GM10266 (cell line): ENCODE measurements around the gene MYO1H.
"Not testable (repeated sequence)": the region's sequence is repeated elsewhere in the genome, so short reads cannot be mapped to it uniquely, and the experiment has no call there.

ENCODE experiments used
- DNase-seq: peaks from one replicate; pipeline ENCODE4 v3.0.0; 2012; ENCODE audit errors: extremely low spot score
- TF ChIP-seq, protein P1 (sequence below): IDR thresholded peaks from 2 replicates; pipeline ENCODE4 v1.5.1; 2012; ENCODE audit warnings: mild to moderate bottlenecking, low read depth; ENCODE audit not compliant: control insufficient read depth, insufficient read depth; ENCODE audit errors: missing control alignments

MYO1H gene

DNA sequence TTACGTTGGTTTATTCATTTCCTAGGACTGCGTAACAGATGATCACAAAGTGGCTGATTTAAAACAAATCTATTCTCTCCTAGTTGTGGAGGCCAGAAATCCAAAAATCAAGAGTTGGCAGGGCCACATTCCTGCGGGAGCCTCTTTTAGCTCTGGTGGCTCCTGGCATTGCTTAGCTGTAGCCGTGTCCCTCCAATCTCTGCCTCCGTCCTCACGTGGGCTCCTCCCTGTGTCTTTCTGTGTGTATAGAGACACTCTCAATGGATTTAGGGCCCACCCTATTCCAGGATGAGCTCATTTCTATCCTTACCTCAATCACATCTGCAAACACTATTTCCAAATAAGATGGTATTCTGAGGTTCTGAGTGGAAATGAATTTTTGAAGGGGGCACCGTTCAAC, 86.9 kb downstream of the MYO1H start:
- no peak for DNase-seq
- TF ChIP-seq, protein P1, sequence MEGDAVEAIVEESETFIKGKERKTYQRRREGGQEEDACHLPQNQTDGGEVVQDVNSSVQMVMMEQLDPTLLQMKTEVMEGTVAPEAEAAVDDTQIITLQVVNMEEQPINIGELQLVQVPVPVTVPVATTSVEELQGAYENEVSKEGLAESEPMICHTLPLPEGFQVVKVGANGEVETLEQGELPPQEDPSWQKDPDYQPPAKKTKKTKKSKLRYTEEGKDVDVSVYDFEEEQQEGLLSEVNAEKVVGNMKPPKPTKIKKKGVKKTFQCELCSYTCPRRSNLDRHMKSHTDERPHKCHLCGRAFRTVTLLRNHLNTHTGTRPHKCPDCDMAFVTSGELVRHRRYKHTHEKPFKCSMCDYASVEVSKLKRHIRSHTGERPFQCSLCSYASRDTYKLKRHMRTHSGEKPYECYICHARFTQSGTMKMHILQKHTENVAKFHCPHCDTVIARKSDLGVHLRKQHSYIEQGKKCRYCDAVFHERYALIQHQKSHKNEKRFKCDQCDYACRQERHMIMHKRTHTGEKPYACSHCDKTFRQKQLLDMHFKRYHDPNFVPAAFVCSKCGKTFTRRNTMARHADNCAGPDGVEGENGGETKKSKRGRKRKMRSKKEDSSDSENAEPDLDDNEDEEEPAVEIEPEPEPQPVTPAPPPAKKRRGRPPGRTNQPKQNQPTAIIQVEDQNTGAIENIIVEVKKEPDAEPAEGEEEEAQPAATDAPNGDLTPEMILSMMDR: no peak

DNA sequence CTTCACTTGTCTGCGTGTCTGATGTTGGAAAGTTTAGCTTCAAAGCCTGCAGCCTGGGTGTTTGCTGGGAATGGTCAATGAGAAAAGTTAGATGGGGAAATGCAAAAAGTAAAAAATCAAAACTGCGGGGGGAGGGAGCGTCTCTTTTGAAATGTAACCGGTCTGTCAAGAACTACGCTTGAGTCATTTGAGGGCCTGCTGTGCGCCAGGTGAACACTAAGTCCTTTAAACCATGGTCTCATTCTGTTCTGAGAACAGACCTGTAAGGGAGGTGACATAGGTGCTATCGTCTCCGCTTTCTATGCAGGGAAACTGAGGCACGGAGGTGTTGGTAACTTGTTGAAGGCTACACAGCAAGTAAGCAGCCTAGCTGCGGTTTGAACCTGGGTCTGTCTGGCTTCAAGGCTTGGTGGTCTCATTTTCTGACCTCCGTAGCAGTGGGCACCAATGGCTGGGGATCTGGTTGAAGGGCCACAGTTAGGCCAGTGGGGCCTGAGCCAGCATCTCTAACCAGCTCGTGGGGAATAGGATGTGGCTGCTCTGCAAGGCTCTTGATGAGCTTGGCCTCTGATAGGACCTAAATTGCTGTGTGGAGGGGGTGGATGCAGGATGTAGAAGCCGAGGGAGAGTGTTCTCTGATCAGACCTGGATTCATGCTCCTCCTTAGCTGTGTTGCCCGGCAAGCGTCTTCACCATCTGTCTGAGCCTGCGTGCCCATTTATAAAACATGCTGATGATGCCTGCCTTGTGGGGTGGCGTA, 87.9 kb downstream of the MYO1H start:
- DNase-seq: no peak
- TF ChIP-seq, protein P1: no peak

GRCh38 chr12:109436188-109436560, 88.5 kb downstream of the MYO1H start:
- TF ChIP-seq, protein P1: no peak
- DNase-seq: no peak

GRCh38 chr12:109439181-109439580, 91.5 kb downstream of the MYO1H start:
- DNase-seq: no peak
- TF ChIP-seq, protein P1: no peak

GRCh38 chr12:109439951-109440350, 92.3 kb downstream of the MYO1H start:
- not testable (repeated sequence) for DNase-seq

DNA sequence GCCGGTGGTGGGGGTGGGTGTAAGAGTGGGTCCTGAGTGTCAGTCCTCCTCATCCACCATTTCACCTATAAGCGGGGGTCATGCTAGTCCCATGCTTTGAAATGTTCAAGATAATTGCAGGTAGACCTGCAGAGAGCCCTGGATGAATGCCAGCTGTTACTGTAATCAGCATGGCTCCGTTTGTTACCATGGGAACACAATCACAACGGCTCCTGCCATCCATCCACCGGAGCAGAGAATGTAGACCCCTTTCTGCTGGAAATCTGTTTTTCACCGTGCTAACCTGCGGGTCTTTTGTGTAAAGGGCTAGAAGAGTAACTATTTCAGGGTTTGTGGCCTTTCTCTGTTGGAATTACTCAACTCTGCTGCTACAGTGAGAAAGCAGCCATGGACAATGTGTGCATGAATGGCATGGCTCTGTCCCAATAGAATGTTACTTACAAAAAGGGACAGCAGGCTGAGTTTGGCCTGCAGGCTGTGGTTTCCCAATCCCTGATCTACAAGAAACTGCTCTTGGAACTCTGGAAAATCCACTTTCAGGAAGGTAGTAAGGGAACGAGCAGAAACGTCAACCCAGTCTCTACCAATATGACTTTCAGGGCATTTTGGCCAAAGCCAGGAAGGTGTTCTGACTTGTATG, 93.3 kb downstream of the MYO1H start:
- no peak for DNase-seq
- TF ChIP-seq, protein P1: no peak

DNA sequence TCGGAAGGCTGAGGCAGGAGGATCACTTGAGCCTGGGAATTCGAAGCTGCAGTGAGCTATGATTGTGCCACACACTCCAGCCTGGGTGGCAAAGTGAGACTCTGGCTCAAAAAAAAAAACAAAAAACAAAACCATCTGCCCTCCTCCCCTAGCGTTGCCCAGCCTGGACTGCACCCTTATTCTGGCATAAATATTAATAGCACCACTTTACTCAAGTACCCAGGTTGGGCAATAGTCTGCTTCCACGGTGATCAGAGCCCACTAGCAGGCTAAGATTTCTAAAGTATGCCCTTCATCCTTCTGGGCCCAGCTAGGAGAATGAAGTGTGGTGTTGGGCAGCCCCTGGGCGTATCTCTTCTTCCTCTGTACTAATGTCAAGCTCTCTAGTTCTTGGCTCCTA, 96.1 kb downstream of the MYO1H start:
- DNase-seq: no peak
- TF ChIP-seq, protein P1: no peak

DNA sequence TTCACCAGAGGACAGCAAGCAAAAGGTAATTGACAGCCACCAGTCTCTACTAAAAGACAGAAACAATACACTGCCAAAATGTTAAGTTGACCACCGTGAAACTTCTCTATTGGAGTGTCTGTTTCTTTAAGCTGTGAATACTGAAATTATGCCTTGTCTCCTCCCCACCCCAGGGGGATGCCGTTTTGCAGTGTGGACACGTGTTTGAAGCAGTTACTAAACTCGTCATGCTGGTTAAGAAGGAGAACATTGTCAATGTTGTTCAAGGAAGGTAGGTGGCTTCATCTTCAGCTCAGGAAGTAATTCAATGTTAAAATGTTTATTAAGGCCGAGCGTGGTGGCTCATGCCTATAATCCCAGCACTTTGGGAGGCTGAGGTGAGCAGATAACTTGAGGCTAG, 96.6 kb downstream of the MYO1H start:
- DNase-seq: no peak
- TF ChIP-seq, protein P1: no peak
